DOHH2 (cell line): ENCODE data around the gene BPIFB4.

Source experiments
- EZH2phosphoT487 ChIP-seq: fragments of 200-600 bp; sonication (generic); IDR thresholded peaks from 2 replicates; pipeline ENCODE4 v1.6.1; 2017; ENCODE audit warnings: borderline replicate concordance, mild to moderate bottlenecking, antibody characterized with exemption, low read length, moderate library complexity, mixed read lengths
- TF ChIP-seq, protein P1 (sequence below): fragments of 200-600 bp; sonication (generic); IDR thresholded peaks from one replicate; pipeline ENCODE4 v1.5.1; 2014; ENCODE audit warnings: antibody characterized with exemption, mild to moderate bottlenecking, low read depth, low read length; ENCODE audit not compliant: poor library complexity, severe bottlenecking

- TF ChIP-seq, protein P1, sequence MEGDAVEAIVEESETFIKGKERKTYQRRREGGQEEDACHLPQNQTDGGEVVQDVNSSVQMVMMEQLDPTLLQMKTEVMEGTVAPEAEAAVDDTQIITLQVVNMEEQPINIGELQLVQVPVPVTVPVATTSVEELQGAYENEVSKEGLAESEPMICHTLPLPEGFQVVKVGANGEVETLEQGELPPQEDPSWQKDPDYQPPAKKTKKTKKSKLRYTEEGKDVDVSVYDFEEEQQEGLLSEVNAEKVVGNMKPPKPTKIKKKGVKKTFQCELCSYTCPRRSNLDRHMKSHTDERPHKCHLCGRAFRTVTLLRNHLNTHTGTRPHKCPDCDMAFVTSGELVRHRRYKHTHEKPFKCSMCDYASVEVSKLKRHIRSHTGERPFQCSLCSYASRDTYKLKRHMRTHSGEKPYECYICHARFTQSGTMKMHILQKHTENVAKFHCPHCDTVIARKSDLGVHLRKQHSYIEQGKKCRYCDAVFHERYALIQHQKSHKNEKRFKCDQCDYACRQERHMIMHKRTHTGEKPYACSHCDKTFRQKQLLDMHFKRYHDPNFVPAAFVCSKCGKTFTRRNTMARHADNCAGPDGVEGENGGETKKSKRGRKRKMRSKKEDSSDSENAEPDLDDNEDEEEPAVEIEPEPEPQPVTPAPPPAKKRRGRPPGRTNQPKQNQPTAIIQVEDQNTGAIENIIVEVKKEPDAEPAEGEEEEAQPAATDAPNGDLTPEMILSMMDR = no peak
- no peak for TF ChIP-seq EZH2phosphoT487
Measured at GRCh38 chr20:33059136-33059535, 20.3 kb upstream of the BPIFB4 start.
